NAMALWA (cell line): ENCODE data around the gene LVRN.

ENCODE experiments used
- DNase-seq: peaks from one replicate; pipeline ENCODE4 v3.0.0-alpha.2; 2015; ENCODE audit warnings: low spot score

LVRN gene

DNA sequence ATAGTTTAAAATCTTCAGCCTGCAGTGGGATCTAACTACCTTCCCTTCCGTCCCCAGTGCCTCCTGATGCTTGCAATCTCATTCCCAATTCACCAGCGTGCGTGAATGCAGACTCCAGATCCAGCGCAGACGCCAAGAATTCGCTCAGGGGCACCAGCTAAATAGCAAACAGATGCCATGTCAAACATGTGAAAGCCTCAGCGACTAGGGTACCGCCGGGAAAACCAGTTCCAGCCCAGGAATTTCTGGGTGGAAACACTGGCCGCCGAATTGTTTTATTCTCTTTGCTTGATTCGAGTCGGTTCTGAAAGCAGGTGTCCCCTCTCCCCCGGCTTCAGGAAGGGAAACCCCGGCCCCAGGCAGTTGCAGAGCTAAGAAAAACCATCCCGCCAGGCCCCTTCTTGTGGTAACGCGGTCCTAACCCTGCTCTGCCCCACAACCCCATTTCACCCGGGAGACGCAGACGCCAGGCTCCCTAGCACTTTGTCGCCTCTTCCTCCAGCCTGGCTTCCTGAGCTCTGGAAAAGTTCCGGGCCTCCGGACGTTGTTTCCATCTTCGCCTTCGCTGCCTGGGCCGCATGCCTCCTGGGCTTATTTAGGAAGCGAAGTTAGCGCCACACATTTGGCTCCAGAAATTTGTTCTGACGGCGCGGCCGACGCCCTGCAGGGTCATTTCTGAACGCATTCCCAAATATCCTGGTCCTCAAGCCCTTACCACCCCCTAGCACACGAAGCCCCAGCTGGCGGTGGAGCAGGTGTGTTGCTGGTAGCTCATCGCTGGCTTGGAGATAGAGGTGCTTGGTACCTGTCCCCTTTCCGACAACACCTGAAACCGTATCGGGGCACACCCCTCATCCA lies 665 bp upstream of the LVRN start:
- no peak for DNase-seq

DNA sequence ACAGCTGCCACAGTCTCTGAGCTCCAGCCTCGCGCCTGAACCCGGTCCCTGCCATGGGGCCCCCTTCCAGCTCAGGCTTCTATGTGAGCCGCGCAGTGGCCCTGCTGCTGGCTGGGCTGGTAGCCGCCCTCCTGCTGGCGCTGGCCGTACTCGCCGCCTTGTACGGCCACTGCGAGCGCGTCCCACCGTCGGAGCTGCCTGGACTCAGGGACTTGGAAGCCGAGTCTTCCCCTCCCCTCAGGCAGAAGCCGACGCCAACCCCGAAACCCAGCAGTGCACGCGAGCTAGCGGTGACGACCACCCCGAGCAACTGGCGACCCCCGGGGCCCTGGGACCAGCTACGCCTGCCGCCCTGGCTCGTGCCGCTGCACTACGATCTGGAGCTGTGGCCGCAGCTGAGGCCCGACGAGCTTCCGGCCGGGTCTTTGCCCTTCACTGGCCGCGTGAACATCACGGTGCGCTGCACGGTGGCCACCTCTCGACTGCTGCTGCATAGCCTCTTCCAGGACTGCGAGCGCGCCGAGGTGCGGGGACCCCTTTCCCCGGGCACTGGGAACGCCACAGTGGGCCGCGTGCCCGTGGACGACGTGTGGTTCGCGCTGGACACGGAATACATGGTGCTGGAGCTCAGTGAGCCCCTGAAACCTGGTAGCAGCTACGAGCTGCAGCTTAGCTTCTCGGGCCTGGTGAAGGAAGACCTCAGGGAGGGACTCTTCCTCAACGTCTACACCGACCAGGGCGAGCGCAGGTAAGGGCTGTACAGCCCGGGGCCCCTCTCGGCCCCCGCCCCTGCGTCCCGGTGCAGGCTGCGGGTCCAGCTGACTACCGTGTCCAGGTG lies 509 bp downstream of the LVRN start:
- no peak for DNase-seq

- DNase-seq = no peak
Measured at GRCh38 chr5:115963566-115963965, 1.3 kb downstream of the LVRN start.

DNA sequence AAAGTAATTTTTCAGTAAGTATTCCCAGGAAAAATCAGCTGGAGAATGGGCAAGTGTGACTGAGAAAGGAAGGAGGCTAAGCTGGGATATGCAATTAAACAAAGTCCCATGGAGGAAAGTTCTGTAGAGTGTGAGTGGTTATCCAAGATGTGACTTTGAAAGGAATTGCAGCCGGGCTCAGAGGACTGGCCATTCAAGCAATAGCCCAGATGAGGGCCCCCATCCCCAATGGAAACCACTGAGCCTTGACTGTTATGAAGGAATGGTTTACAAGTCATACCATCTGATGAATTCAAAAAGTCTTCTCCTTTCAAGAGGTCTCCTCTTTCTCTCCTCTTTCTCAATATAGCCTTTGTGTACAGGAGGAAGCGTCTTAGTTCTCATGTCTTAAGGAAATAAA lies 6.5 kb downstream of the LVRN start:
- DNase-seq = no peak

DNA sequence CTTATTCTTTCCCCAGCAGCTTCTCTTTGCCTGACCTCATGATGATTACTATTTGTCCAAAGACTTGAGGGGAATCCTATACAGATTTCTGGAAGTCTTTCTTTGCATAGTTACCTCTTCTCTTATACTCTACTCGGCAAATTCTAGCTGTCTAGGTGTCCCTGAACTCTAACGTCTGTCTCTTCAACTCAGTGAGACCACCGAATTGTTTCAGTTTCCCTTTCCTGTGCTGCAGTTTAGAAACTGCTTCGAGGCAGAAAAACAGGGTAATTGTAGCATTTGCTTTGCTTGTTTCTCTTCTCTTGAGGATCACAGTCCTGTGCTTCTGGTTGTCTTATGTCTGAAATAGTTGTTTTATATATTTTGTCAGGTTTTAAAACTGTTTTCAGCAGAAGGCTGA lies 14.8 kb downstream of the LVRN start:
- peak; percentile 25 for DNase-seq

DNA sequence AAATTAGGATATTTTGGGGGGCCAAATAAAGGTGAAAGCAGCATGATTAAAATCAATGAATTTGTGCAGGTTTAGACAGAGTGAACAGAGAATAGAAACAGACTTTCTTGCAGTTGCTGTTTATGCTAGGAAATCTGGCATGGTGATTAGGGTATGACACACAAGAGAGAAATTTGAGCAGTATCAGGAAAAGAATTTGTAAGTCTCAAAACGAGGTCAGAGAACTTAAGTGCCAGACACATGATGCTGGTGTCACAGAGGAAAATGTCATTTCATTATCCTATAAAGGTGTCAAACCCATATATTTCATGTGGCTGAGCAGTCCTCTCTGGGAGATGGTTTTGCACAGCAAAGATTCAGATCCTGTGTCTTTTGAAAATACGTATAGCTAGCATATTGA lies 15.7 kb downstream of the LVRN start:
- no peak for DNase-seq

DNA sequence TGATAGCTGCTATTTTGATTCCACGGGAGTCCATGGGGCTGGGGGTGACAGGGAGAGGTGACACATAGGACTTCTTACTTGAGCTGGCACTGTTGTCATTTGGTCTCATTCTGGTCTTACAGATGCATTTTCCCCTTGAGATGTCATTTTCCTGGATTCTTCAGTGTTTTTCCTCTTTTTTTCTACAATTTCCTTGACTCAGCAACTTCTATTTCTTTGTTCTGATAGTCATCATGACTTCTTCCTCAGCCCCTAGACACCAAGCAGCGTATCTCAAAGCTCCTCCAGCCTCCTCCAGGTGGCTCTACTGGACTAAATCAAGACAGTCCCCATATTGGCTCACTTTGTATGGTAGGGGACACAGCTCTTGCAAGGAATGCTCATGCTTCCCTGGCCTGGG lies 16.5 kb downstream of the LVRN start:
- DNase-seq = no peak

DNA sequence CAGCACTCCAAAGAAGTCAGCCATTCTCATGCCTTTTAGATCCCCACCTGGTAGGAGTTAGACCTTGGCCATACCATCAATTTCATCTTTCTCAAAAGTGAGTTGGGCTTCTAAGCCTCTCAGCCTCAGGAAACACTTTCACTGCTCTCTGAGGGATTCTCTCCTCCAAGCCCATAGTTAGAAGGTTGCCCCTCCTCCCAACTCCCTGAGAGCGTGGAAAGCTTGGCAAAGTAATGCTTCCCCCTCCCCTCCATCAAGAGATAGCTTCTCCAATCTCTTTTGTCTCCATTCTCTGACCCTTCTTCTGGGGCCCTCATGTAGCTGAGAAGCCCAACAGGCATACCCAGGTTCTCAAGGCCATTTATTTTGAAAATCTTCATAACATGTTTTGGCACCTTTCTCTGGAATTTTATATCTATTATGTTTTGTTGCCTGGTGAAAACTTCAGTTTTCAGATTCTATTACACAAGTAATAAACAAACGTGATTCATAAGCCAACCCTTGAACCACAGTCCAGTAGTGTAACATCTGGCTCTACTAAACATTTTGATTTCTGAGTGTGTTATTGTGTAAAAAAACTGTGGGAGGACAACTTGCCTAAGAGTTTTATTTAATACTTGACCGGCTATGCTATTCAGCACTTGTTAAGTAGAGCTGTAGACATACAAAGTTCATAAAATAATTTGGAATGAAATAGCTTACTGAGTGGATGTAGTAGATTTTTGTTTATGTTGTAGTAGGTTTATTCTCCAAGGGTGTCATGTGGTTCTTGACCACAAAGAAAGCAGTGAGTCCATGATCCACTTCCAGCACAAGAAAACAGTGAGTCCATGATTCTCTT lies 17.1 kb downstream of the LVRN start:
- no peak for DNase-seq

DNA sequence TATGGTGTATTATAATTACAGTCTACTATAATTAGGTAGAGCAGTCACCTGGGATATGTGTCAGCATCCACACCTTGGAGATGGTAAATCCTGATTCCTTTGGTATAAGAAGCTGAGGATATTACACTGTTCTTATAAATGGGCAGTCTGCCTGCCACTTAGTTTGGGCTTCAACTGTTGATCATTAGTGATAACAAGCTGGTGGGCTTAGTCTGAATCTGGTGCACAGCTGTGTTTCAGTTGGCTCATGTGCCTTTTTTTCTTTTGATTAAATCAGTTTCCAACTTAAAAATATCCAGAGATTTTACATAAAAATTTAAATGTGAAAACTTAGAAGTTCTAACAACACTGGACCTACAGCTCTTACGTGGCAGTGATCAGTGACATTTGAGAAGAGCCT lies 21.2 kb downstream of the LVRN start:
- no peak for DNase-seq

DNA sequence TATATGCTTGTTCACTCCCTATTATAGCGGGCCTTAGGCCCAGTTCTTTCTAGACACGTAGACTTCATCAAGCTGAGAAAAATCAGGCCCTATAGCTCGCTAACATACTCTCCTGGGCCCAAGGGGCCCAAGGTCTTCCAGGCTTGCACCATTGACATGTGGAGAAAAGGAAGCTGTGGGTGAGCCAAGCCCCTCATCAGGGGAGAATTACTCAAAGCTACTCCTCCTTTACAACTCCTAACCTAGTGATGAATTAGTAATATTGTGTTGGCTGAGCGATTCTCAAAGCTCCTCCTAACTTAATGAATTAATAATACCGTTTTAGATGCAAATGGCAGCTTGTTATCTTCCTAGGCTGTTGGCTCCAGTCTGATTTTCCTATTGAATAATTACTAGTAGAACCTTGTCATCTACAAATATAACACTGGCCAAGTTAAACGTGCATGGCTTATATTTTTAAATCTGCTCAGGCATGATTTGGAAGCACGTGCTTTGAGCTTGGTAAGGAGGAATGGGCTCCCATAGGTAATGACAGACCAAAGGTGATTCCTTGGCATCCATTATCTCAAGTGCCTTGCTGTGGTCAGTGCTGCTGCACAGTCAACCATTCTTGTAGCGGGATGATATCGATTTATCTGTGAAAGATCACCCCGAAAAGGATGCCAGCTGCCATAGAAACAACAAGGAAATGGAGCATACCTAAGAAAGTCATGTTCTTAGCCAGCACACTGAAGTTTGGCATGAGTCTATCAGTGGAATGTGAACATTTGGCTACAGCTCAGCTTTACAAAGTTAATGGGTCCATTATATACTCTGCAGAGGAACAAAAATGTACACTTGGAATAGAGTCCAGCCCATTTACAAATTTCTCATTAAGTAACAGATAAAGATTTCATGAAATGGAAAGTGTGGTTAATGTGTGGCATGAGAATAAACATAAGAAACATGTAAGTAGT lies 23.8 kb downstream of the LVRN start:
- no peak for DNase-seq

DNA sequence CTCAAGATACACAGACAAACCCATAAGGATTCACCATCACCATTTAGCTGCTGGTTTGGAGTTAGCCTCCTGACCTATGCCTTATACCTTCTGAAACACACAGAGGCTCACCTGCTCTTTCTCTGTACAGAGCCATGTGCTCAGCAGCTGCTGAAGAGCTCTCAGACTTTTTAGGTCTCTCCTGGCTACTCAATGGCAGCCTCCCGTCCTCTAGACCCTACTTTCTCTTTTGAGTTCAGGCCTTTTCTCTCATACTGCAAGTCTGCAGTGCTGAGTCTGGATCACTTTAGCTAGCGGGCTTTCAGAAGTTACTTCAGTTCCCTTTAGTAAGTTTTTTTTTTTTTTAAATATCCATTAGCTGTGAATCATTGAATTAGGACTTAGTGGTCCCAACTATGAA lies 25.7 kb downstream of the LVRN start:
- no peak for DNase-seq

- no peak for DNase-seq
Measured at GRCh38 chr5:115992848-115993350, 30.6 kb downstream of the LVRN start.

GRCh38 chr5:115995351-115995750 lies 33.1 kb downstream of the LVRN start:
- no peak for DNase-seq

DNA sequence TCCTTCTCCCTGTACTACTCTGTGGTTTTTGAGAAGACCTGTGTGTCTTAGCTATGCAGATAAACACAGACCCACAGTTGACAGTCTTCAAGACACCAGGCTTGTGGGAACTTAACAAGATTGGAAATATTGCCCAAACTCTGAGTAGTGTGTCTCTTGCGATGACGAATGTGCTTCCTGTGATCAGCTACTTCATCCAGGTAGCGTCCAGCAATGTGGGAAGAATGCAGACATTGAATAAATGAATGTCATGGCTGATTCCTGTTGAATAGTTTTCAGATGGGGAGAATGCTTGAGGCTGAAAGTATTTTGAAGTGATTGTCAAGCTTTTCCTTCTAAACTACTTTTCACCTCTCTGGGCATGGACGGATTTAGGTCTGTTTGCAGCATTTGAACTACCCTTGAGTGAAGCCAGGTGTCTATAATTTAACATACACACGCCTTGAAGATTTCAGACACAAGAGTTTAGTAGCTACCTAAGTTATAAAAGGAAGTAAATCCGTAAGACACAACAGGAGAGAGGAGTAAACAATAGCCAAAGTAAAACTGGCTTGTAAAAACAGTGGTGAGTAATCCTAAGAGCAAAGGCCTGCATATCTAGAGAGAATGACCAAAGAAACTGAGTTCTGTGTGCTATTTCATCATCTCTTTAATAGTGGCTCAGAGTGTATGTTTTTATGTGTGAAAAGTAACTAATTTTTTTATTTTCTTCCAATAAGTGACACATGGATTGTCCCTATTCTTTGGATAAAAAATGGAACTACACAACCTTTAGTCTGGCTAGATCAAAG lies 40.0 kb downstream of the LVRN start:
- no peak for DNase-seq

DNA sequence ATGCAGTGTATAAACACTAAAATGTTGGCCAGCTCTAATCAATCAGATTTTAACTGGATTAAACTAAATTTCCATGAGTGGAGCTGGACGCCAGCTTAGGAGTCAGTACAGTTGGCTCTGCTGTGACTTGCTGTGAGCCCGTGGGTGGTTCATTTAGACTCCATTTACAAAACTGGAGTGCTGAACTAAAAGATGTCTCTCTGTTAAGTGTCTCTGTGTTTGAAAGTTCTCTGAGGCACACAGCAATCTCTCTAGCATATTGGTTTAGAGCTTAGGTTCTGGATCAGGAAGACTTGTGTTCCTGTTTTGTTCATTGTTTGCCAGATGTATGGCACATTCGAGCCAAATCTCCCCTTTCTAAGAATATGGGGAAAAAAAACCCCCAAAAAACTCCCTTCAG lies 42.0 kb downstream of the LVRN start:
- no peak for DNase-seq

DNA sequence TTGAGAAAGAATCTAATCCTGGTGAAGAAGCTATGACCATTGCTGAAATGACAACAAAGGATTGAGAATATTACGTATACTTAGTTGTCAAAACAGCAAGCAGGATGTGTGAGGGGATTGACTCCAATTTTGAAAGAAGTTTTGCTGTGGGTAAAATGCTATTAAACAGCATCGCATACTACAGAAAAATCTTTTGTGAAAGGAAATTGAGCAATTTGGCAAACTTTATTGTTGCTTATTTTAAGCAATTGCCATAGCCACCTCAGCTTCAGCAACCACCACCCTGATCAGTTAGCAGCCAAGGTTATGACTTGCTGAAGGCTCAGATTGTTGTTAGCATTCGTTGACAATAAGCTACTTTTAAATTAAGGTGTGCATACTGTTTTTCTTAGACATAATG lies 47.5 kb downstream of the LVRN start:
- DNase-seq = no peak

- no peak for DNase-seq
Measured at GRCh38 chr5:116011046-116011445, 48.8 kb downstream of the LVRN start.

- DNase-seq = no peak
Measured at GRCh38 chr5:116013207-116013785, 51.0 kb downstream of the LVRN start.

DNA sequence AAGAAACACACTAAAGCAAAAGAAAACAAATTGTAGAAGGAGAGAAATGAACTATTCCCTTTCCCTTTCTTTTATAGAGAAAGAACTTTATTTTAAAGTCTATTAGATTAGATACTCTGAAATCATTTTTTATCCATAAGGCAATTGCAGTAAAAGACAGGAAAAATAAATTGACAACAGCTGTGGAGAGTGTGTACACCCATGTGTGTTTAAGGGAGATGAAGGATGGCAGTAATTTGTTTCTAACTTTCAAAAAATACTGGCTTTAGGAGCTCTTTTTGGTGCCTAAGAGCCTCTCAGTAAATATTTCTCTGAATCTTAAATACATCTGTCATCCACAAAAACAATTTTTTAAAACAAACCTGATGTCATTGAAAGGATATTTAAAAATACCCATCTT lies 51.7 kb downstream of the LVRN start:
- DNase-seq = no peak

GRCh38 chr5:116023619-116024018 lies 61.3 kb downstream of the LVRN start:
- DNase-seq = no peak
